Omental fat pad (tissue), 4 donors: Measurements from ENCODE around the gene CBLL1. TPM values are rescaled to one million over a fixed set of nuclear protein-coding genes. Genes with fewer than 3 reads are reported as not detected.

Experiments
- ATAC-seq: fragments of 150-250 bp; one replicate; pipeline ENCODE4 v1.9.1; 2016; ENCODE audit warnings: mild to moderate bottlenecking, moderate library complexity; ENCODE audit not compliant: low FRiP score
- DNase-seq: peaks from one replicate; pipeline ENCODE4 v3.0.0-alpha.2; 2019; ENCODE audit warnings: low spot score
- CTCF ChIP-seq, 3 donors: fragments of 450-650 bp; IDR thresholded peaks; one replicate each; pipeline ENCODE4 v1.5.1; 2016 to 2017; ENCODE audit warnings: antibody characterized with exemption in 3 of 3, mild to moderate bottlenecking in 3 of 3, moderate library complexity in 2 of 3
- total RNA-seq, 4 donors: library from RNA; depleted of rRNA; stranded (reverse); fragments of >200 nt; gene quantifications; one replicate each; pipeline ENCODE4 v1.1.0, GENCODE V29; 2016

CBLL1 gene
- total RNA-seq, 4 donors from 2014 or later: 24.8 to 36.9 (median 30.0) TPM

- ATAC-seq (no peak), DNase-seq (no peak)
- no peak for TF ChIP-seq CTCF (IDR thresholded peaks at IDR 0.05)
Observed at GRCh38 chr7:107803009-107803610, 59.2 kb downstream of the CBLL1 start, which contains the start of gene SLC26A3. TSS of gene SLC26A3 (minus strand) at chr7:107803223. CDS start at chr7:107794509, 8,714 bp downstream.

- no peak for ATAC-seq
- TF ChIP-seq CTCF (IDR thresholded peaks at IDR 0.05): no peak
Observed at GRCh38 chr7:107809179-107809578, 65.2 kb downstream of the CBLL1 start.

GRCh38 chr7:107810626-107811025 is 66.7 kb downstream of the CBLL1 start:
- TF ChIP-seq CTCF (IDR thresholded peaks at IDR 0.05): no peak
- ATAC-seq: no peak
- DNase-seq: no peak

More at GRCh38 chr7:107809179-107809578, 65.2 kb downstream of the CBLL1 start:
- no peak for DNase-seq

Other genes with a start within 250 kb of the CBLL1 start
- gene COG5, start 180.2 kb upstream of the CBLL1 start, total RNA-seq: 10 to 100 TPM; 34.8 to 74.1 (median 41.2) TPM
- gene DUS4L, start 180.2 kb upstream of the CBLL1 start, total RNA-seq: 1 to 10 TPM; 3.5 to 9.0 (median 4.8) TPM
- 100 to 1,000 TPM in 3 of 4 donors, 10 to 100 TPM in 1; 95.8 to 154 (median 121) TPM for gene BCAP29, start 163.9 kb upstream of the CBLL1 start, total RNA-seq
- 1 to 10 TPM in 2 of 4 donors, under 1 TPM in 2; 0.65 to 2.2 (median 0.98) TPM for gene SLC26A4, start 83.3 kb upstream of the CBLL1 start, total RNA-seq
- 1 to 10 TPM in 1 of 4 donors, not detected in 3; 1.0 TPM for gene SLC26A3, start 59.1 kb downstream of the CBLL1 start, total RNA-seq
- gene DLD, start 147.0 kb downstream of the CBLL1 start, total RNA-seq: 100 to 1,000 TPM in 1 of 4 donors, 10 to 100 TPM in 3; 46.0 to 112 (median 59.2) TPM